Activated T-helper 1 cell treated with anti-CD3 and anti-CD28 coated beads, Interleukin-12 subunit alpha, Interleukin-12 subunit beta, Interleukin-2, Interleukin-4 antibody, amounts not matched to agents 30 ng/mL and 10 ng/mL and 1 ng/mL, durations not matched to agents 14 hours and 24 hours and 36 hours (primary cell): Measurements from ENCODE around the gene C1orf52. TPM values are rescaled to one million over a fixed set of nuclear protein-coding genes. Genes with fewer than 3 reads are reported as not detected.
A peak's percentile ranks its signal among the peaks of the same experiment; 100 is the strongest.

ENCODE experiments used
- DNase-seq: peaks from one replicate; pipeline ENCODE4 v3.0.0; 2021; ENCODE audit warnings: low spot score
- H3K27ac Mint-ChIP-seq: one replicate; pipeline ENCODE4 v1.8.0; 2021; ENCODE audit warnings: mild to moderate bottlenecking, mixed read lengths
- H3K27me3 Mint-ChIP-seq: one replicate; pipeline ENCODE4 v1.8.0; 2022; ENCODE audit warnings: mild to moderate bottlenecking, moderate library complexity, mixed read lengths; ENCODE audit not compliant: insufficient read depth
- H3K36me3 Mint-ChIP-seq: one replicate; pipeline ENCODE4 v1.8.0; 2021; ENCODE audit warnings: low read depth, mixed read lengths
- H3K4me1 Mint-ChIP-seq: one replicate; pipeline ENCODE4 v1.8.0; 2021; ENCODE audit warnings: low read depth, mixed read lengths
- H3K4me3 Mint-ChIP-seq: one replicate; pipeline ENCODE4 v1.8.0; 2021; ENCODE audit warnings: mild to moderate bottlenecking, moderate library complexity, mixed read lengths
- H3K9me3 Mint-ChIP-seq: one replicate; pipeline ENCODE4 v1.8.0; 2021; ENCODE audit warnings: mixed read lengths
- intact Hi-C: fragments of 100-400 bp; cut with micrococcal nuclease; formaldehyde crosslinking; loops from one replicate; pipeline ENCODE4 v1.15.1; 2024
- total RNA-seq: library from RNA; stranded (reverse); gene quantifications from 2 replicates; pipeline ENCODE4 v1.2.3, GENCODE V29; 2022

Gene C1orf52
- 30.9 and 31.6 TPM in 2 replicates for total RNA-seq

DNA sequence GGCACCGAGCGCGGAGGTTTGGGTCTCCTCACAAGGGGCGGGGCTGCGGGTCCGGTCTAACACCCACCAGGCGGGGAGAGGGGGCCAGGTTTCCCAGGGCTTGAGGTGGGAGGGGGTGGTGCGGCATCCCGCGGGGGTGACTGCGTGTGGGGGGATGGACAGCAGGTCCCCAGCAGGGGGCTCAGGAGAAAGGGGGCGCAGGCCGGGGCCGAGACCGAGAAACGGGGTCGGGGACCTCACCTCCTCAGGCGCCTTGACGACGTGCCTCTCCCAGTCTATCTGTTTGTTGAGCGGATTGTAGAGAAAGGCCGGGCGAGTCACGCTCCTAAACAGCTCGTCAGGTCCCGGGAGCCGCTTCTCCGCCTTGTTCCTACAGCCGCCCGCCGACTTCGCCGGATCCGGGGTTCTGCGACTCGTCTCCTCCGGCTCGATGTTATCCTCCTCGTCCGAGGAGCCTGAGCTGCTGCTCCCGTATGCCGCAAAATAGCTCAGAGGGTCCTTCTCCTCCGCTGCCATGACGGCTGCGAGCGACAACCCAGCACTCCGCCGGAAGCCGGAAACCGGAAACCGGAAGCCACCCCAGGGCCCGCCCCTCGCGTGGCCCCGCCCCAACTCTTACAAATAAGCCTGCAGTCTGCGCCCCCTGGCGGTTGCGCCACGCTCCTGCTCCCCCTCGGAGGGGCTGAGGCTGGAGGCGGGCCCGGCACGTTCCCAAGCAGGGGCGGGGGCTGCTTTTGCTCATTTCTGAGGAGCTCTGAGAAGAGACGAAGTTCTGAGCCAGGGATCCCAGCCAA, at the start of gene C1orf52:
C1orf52 (minus strand) TSS at position 545 of the 794 bp plus-strand sequence; CDS start at position 516, 29 bp downstream.
- H3K36me3 Mint-ChIP-seq = peaks cover 39% of the 10 kb centered on the region
- intact Hi-C loops = loop anchor here (1.0 to 10.0 kb wide), 14 partner anchors 17 to 1112 kb away; partner anchors contain the start of genes BCL10, SSX2IP, SYDE2 and ZNHIT6
- peak within 1 kb of the TSS; percentile 90 for H3K27ac Mint-ChIP-seq
- peaks cover 40% of the 10 kb centered on the region for H3K4me1 Mint-ChIP-seq
- peaks cover 7% of the 10 kb centered on the region for H3K9me3 Mint-ChIP-seq
- peak within 1 kb of the TSS; percentile 96 for H3K4me3 Mint-ChIP-seq
- no peaks in the 10 kb centered on the region for H3K27me3 Mint-ChIP-seq
- peak; percentile 96 for DNase-seq

- intact Hi-C loops = loop anchor here (1.0 to 2.0 kb wide), 4 partner anchors 8 to 710 kb away; partner anchors contain the start of gene CCN1
- no peak for DNase-seq
These were observed 49.4 kb upstream of the C1orf52 start for GRCh38 chr1:85308833-85309350.

GRCh38 chr1:85307987-85308832, 48.7 kb upstream of the C1orf52 start:
- H3K4me1 Mint-ChIP-seq = peaks cover 5% of the 10 kb centered on the region
- H3K4me3 Mint-ChIP-seq = no peak overlapping the region
- H3K27ac Mint-ChIP-seq = no peak overlapping the region
- no peaks in the 10 kb centered on the region for H3K9me3 Mint-ChIP-seq
- H3K27me3 Mint-ChIP-seq = peaks cover 62% of the 10 kb centered on the region
- intact Hi-C loops = loop anchor here (1.0 to 2.0 kb wide), 4 partner anchors 9 to 711 kb away; partner anchors contain the start of gene CCN1
- DNase-seq = peak; percentile 22
- no peaks in the 10 kb centered on the region for H3K36me3 Mint-ChIP-seq

More at GRCh38 chr1:85308833-85309350, 49.4 kb upstream of the C1orf52 start:
- no peak overlapping the region for H3K4me3 Mint-ChIP-seq
- peaks cover 67% of the 10 kb centered on the region for H3K27me3 Mint-ChIP-seq
- H3K27ac Mint-ChIP-seq = no peak overlapping the region
- H3K9me3 Mint-ChIP-seq = no peaks in the 10 kb centered on the region
- H3K4me1 Mint-ChIP-seq = peaks cover 5% of the 10 kb centered on the region
- H3K36me3 Mint-ChIP-seq = no peaks in the 10 kb centered on the region

DNA sequence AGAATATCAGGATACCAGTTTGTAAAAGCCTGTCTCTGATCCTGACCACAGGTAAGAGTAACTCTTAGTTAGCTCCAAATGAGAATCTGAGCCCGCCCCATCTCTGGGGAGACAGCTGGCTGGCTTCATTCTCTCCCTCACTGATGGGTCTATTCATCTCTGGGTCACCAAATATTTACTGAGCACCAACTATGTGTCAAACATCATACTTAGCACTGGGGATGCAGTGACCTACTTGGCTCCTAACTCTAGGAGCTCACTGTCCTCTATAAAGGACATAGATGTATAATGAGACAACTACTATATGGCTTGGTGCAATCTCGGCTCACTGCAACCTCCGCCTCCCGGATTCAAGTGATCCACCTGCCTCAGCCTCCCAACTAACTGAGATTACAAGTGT, 46.8 kb upstream of the C1orf52 start:
- intact Hi-C loops = no loop called here
- Mint-ChIP-seq H3K36me3 (no peaks in the 10 kb centered on the region), H3K27me3 (peaks cover 76% of the 10 kb centered on the region), H3K9me3 (no peaks in the 10 kb centered on the region), H3K4me3 (no peak overlapping the region), H3K27ac (no peak overlapping the region), H3K4me1 (peaks cover 5% of the 10 kb centered on the region)
- DNase-seq = no peak

DNA sequence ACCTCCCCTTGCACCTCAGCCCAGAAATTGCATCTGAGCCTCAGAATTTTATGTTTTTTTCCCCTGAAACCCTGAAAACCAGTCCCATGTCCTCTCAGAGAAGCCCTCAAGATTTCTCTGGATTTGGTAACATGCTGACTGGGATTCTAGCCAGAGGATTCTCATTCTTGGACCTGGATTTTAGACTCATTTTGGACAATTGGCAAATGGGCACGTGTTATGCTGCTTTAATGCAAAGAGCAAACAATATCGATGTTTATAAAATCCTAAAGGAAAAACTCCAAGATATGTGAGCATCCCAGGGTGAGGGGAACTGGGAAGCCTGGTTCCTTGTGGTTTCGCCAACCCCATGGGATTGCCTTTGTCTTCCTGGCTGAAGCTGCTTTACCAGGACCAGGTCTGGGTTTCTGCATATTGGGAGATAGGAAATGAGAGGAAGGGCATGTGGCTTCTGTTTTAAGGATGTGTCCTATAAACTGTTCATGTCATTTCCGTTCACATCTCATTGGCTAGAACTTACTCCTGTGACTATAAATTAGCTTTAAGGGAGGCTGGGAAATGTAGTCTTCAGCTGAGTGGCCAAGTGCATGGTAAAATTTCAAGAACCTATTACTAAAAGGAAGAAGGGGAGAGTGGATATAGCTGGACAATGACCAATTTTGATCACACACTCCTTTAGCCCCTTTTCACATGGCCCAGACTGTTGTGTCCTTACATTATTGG, 44.1 kb upstream of the C1orf52 start:
- DNase-seq = no peak
- Mint-ChIP-seq H3K4me1 (peaks cover 14% of the 10 kb centered on the region), H3K36me3 (no peaks in the 10 kb centered on the region), H3K27ac (no peak overlapping the region), H3K9me3 (no peaks in the 10 kb centered on the region), H3K27me3 (peaks cover 63% of the 10 kb centered on the region), H3K4me3 (no peak overlapping the region)
- intact Hi-C loops = no loop called here

DNA sequence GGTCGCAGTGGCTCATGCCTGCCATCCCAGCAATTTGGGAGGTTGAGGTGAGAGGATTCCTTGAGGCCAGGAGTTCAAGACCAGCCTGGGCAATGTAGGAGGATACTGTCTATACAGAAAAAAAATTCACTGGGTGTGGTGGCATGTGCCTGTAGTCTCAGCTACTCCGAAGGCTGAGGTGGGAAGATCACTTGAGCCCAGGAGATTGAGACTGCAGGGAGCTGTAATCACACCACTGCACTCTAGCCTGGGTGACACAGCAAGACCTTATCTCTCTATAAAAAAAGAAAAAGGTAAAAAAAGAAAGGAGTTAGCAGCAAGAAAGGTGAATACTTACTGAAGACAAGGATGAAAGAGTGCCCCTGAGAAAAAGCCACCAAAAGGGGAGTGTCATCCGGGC, 40.7 kb upstream of the C1orf52 start:
- H3K4me3 Mint-ChIP-seq = no peak overlapping the region

GRCh38 chr1:85297855-85298629, 38.6 kb upstream of the C1orf52 start:
- intact Hi-C loops = loop anchor here (1.0 to 5.0 kb wide), 11 partner anchors 19 to 1099 kb away; partner anchors contain the start of genes C1orf52, GNG5, MCOLN2 and ODF2L
- Mint-ChIP-seq H3K4me3 (peak overlapping the region; percentile 1), H3K9me3 (no peaks in the 10 kb centered on the region), H3K27ac (peak overlapping the region; percentile 80), H3K4me1 (peaks cover 34% of the 10 kb centered on the region), H3K36me3 (peaks cover 2% of the 10 kb centered on the region), H3K27me3 (peaks cover 47% of the 10 kb centered on the region)
- DNase-seq = peak; percentile 62

More for the DNA sequence above, 40.7 kb upstream of the C1orf52 start:
- no peak overlapping the region for H3K27ac Mint-ChIP-seq
- H3K4me1 Mint-ChIP-seq = peaks cover 29% of the 10 kb centered on the region
- intact Hi-C loops = no loop called here
- H3K9me3 Mint-ChIP-seq = no peaks in the 10 kb centered on the region
- H3K27me3 Mint-ChIP-seq = peaks cover 43% of the 10 kb centered on the region
- H3K36me3 Mint-ChIP-seq = no peaks in the 10 kb centered on the region
- DNase-seq = no peak

- peaks cover 2% of the 10 kb centered on the region for H3K36me3 Mint-ChIP-seq
- H3K4me1 Mint-ChIP-seq = peaks cover 34% of the 10 kb centered on the region
- intact Hi-C loops = loop anchor here (5.0 kb wide), 3 partner anchors 300 to 1100 kb away; partner anchors contain the start of genes MCOLN2, ODF2L and ZNHIT6
- H3K27me3 Mint-ChIP-seq = peaks cover 46% of the 10 kb centered on the region
- H3K27ac Mint-ChIP-seq = peak overlapping the region; percentile 80
- no peak for DNase-seq
- no peaks in the 10 kb centered on the region for H3K9me3 Mint-ChIP-seq
- H3K4me3 Mint-ChIP-seq = peak overlapping the region; percentile 1
These were observed 38.0 kb upstream of the C1orf52 start for GRCh38 chr1:85297538-85297854.

- peaks cover 44% of the 10 kb centered on the region for H3K27me3 Mint-ChIP-seq
- peak overlapping the region; percentile 35 for H3K4me3 Mint-ChIP-seq
- H3K9me3 Mint-ChIP-seq = no peaks in the 10 kb centered on the region
- peaks cover 34% of the 10 kb centered on the region for H3K4me1 Mint-ChIP-seq
- DNase-seq = no peak
- intact Hi-C loops = loop anchor here (5.0 kb wide), 3 partner anchors 300 to 1100 kb away; partner anchors contain the start of genes MCOLN2, ODF2L and ZNHIT6
- peaks cover 2% of the 10 kb centered on the region for H3K36me3 Mint-ChIP-seq
- H3K27ac Mint-ChIP-seq = peak overlapping the region; percentile 80
These were observed 37.5 kb upstream of the C1orf52 start for GRCh38 chr1:85296980-85297379.

GRCh38 chr1:85295654-85296053, 36.2 kb upstream of the C1orf52 start:
- H3K4me3 Mint-ChIP-seq = no peak overlapping the region
- peaks cover 42% of the 10 kb centered on the region for H3K27me3 Mint-ChIP-seq
- peaks cover 34% of the 10 kb centered on the region for H3K4me1 Mint-ChIP-seq
- H3K9me3 Mint-ChIP-seq = no peaks in the 10 kb centered on the region
- H3K27ac Mint-ChIP-seq = no peak overlapping the region
- intact Hi-C loops = loop anchor here (5.0 kb wide), 3 partner anchors 298 to 1102 kb away; partner anchors contain the start of genes MCOLN2, ODF2L and ZNHIT6
- peaks cover 2% of the 10 kb centered on the region for H3K36me3 Mint-ChIP-seq
- no peak for DNase-seq

GRCh38 chr1:85295006-85295431, 35.6 kb upstream of the C1orf52 start:
- no peaks in the 10 kb centered on the region for H3K9me3 Mint-ChIP-seq
- H3K27ac Mint-ChIP-seq = no peak overlapping the region

More at GRCh38 chr1:85295006-85295431, 35.6 kb upstream of the C1orf52 start:
- intact Hi-C loops = loop anchor here (5.0 kb wide), 3 partner anchors 298 to 1102 kb away; partner anchors contain the start of genes MCOLN2, ODF2L and ZNHIT6
- Mint-ChIP-seq H3K27me3 (peaks cover 43% of the 10 kb centered on the region), H3K36me3 (peaks cover 2% of the 10 kb centered on the region), H3K4me1 (peaks cover 34% of the 10 kb centered on the region), H3K4me3 (no peak overlapping the region)
- no peak for DNase-seq
